GM21423 (cell line): ENCODE results near the gene DEDD2.

Experiments used
- ATAC-seq: cut with Tn5 transposase; IDR thresholded peaks from one replicate; pipeline ENCODE4 v1.9.1; 2021; ENCODE audit warnings: mild to moderate bottlenecking, moderate library complexity; ENCODE audit not compliant: unreplicated experiment

Gene DEDD2

DNA sequence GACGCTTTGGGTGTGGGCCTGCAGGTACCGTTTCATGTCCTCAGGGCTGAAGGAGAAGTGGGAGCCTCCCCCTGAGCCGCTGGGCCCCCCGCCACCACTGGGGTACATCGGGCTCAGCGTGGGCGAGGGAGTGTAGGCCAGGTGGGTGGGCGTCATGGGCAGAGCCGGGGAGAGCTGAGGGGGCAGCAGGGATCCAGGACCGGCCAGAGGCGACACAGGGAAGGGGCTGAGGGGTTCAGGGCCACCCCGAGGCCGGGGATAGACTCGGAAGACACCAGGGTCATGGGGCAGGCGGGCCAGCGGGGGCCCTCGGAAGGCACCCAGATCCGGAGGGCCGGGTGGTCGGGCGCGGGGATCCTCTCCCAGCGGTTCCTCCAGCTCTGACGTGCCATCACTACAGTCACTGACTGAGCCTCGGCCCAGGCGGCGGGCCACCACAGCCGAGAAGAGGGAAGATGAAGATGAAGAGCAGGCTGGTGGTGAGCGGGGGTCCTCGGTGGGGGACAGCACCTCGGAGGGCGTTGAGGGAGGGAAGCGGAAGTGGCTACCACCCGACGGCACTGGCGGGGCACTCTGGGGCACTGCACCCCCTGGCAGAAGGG is 31.8 kb upstream of the DEDD2 start:
- no peak for ATAC-seq

DNA sequence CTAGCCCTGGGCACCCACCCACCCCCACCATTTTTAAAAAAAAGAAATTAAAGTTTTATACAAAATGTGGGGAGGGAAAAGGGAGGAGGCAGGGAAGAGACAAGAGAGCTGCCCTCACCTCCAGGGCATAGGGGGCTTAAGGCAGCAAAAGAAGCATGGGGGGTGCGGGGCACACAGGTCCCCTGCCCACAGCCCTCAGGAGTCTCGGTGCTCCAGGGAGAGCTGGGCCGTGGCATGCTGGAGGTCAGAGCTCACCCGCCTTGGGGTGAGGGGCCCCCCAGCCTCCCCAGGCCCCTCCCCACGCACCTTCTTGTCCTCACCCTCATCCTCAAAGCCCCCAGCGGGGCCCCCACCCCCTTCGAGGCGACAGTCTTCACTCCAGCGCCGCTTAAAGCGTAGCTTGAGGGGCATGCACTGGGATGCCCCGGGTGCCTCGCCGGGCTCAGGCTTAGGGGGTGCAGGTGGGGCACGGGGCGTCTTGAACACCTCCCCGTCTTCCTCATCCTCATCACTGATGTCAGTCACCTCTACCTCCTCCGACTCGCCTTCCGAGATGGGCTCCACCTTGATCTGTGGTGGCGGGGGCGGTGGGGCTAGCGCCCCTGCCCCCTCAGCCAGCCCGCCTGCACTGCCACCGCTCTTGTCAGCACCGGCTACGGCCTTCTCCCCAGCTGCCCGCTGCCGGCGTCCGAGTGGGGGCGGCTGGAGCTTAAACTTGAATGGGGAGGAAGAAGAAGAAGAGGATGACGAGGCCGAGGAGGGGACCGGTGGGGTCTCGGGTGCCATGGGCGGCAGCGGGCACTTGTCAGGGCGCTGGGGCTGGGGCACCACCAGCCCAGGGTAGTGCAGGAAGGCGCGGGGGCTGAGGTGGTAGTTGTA is 31.0 kb upstream of the DEDD2 start:
- no peak for ATAC-seq

DNA sequence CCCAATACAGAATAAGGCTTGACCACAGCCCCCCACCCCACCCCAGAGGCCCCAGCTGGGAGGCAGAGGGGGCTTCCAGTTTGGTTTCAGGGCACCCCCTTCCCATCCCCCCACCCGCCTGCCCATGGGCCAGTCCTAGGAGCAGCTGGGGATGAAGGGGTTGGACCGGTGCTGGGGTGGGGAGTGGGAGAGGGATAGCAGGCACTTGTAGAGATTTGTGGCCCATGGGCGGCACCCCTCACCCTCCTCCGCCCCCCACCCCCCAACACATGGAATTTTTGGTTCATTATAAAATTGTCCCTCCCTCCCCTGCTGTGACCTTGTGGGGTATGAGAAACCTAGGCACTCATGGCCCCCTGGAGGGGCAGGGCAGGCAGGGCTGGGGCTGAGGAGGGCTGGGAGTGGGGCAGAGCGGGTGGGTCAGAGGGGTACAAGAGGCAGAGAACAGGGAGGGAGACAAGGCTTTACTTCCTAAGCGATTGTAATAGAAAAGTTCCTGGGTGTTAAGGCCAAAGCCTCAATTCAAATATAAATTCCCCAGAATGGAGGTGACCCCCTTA is 30.2 kb upstream of the DEDD2 start:
- ATAC-seq = no peak

DNA sequence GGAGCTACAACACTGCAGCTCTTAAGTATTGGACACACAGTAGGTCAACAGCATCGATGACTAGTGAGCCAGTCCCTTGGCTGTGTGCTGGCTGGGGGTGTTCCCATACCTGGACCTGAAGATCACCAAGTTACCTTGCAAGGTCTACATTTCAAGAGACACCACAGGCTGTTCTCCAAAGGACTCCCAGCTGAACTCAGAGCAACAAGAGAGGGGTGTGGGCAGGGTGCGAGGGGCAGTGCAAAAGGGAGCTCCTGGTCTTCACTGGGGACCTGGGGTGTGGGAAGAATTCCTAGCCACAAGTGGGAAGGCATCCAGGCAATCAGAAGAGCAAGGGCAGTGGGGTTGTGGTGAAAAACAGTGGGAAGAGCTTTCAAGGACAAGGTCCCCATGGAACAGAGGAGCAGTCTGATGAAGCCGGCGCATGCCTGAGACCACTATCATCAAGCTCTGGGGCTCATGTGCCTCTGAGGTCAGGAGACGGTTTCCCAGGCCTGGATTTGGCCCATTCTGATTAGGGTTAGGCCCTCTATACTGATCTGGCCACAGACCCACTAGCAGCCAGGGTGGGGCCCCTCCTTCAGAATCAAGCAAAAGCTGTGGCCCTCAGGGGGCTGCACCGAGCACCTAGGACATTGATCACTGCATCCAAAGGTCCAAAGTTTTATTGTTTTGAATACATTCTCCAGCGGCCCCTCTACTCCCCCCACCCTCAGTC is 29.6 kb upstream of the DEDD2 start:
- ATAC-seq = no peak

DNA sequence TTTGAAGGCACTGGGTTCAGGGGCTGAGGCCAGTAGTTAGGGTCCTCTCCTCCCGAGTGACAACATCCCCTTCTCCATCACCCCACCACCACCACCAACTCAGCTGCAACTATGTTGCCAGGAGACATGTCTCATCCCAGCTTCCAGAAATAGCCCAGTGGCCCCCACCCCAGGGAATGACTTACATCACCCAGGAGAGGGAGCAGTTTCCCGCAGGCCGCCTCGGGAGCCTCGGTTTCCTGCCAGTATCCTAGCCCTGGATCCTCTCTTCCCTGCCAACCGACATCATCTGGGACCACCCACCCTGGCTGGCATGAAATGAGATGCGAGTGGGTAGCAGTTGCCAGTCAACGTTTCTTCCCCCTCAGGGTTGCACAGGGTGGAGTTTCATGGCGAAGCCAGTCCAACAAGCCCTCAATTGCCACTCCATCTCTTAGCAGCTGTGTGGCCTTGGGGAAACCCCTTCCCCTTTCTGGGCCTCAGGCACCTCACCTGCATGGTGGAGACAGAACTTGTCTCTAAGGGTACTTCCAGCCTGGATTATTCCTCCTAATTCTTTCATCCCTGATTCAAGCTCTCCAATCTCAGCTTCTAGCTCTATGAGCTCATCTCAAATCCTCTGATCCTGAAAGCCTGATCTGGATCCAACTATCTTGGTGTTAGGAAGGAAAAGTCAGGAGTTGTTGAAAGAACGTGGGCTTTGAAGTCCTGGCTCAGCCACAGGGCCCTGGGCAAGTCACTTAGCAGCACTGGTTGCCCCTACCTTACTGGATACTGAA is 28.9 kb upstream of the DEDD2 start:
- no peak for ATAC-seq

DNA sequence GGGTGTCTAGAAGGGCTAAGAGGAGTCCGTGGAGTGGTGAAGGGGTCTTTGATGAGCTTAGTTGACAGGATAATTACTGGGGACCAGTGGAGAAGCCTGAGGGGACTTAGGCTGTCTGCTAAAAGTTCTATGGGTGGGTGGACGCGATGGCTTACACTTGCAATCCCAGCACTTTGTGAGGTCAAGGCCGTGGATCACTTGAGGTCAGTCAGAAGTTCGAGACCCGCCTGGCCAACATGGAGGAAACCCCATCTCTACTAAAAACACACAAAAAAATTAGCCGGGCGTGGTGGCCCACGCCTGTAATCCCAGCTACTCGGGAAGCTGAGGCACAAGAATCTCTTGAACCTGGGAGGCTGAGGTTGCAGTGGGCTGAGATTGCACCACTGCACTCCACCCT is 27.8 kb upstream of the DEDD2 start:
- no peak for ATAC-seq

DNA sequence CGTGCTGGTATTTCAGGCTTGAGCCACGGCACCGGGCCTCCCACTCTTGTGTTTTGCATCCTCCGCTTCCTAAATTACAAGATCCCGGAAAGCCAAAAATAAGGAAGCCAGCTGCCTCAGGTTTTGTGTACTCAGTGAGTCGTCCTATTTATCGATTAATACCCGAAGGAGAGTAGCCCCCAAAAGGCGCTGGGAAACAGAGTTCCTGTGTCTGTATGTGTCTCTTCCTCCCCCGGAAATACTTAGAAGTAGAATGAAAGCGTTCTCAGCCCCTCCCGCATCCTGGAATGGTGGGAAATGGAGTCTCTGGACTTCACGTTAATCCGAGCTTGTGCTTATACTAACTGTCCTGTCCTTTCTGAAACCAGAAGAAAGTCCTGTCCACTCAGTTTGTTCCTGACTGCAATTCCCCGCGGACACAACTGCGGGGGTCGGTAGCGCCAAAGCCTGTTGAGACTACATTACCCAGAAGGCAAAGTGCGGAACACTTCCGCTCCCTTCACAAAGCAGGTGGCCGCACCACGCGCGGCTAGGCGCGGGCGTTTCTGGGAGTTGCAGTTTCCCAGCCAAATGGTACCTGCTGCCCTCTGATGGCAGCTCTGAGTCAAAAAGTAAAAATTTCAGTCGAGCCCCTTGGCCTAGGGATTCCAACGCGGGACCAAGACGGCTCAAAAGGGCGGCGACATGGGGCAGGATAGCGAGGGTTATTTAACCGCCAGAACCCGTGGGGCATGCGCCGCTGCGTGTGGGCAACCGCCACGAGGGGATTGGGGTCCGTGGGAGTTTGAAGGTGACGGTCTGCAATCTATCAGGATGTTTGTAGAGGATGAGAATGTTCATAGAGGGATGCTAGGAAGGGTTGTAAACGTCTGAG is 27.1 kb upstream of the DEDD2 start:
- peak; percentile 33 for ATAC-seq

DNA sequence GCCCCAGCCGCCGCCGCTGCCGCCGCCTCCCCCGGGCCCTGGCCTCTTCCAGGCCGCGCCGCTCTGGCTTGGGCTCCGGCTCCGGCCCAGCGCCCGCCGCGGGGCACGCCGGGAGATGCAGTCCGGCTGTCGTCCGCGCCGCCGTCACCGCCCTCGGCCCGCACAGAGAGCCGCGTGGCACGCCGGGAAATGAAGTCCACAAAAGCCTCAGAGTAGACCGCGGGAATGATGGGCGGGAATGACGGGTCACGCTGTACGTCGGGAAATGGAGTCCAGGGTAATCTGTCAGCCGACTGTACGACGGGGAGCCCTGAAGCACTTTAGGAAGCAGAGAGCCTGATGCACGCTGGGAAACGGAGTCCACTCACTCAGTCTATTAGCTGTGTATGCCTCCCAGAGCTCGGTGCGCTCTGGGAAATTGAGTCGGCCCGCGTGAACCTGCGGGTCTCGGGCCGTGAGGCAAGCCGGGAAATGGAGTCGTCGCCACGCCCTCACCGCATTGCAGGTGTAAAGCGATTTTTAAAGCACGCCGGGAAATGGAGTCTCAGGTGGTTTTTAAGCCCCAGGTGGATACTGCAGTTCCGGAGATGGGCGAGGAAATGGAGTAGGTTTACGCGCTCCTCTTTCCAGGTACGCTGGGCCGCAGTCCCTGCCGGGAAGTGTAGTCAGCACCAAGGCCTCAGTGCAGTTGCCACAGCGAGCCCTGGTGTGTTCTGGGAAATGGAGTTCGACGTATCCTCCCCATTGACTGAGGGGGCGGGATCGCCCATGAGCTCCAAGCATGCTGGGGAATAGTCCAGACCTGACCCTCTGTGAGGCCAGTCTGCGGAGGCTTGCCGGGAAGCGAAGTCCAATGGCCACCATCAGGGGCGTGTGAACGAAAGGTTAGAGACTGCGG is 25.3 kb upstream of the DEDD2 start, which contains the start of gene GSK3A:
TSS of gene GSK3A (minus strand) at position 91 of the 898 bp plus-strand sequence. CDS start 137 bp downstream, outside the sequence.
- peak; percentile 57 for ATAC-seq

DNA sequence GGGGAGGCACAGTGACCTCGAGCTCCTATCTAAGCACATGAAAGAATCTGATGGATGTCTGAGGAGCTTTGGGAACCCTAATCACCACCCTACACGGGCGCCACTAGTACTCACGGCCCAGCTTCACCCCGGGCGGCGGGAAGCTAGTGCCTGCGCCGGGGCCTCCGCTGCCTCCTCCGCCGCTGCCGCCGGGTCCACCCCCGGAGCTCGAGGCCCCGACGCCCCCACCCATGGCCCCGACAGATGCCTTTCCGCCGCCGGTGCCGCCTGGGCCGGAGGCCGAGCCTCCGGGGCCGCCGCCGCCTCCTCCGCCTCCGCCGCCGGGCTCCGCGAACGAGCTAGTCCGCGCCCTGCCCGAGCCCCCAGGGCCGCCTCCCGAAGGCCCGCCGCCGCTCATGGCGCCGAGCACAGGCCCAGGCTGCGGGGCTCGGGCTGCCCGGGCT is 24.6 kb upstream of the DEDD2 start:
- ATAC-seq = no peak

DNA sequence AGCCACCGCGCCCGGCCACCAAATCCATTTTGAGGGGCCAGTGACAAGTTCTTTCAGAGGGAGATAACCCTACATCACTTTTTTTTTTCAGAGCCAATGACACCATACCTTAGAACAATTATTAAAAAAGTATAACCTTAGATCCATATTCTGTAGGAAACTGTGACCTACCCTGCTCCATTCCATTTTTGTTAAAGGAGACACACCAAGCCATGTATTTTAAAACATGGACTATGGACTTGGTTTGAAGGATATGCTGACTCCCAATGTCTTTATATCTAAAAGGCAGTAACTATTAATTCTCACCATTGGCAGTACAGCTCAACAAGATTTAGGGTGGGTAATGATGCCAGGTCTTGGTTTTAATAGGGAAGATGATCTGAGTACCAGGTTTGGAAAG is 23.8 kb upstream of the DEDD2 start:
- no peak for ATAC-seq

DNA sequence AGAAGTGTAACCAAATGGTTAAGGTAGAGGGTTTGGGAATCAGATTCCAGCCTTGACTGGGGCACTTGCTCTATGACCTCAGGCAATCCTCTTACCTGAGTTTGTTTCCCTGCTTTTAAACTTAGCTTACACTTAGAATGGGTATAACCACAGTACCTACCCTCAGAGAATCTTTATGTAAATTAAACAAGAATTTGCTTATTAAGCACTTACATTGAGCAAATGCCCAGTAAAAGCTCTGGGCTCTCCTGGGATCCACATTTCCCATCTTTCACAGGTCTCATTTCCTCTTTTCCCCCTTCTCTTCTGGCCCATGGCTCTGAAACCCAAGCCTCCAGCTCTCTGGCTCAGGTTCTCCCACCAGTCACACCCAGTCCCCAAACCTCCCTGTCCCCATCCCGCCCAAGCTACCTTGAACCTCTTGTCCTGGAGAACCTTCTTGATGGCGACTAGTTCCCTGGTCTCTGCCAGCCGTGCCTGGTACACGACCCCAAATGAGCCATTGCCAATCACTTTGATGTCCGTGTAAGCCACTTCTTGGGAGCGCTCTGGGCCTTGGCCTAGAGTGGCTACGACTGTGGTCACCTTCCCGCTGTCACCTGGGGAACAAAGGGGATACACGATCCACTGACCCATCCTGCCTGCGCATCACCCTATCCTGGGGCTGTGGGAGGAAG is 22.2 kb upstream of the DEDD2 start:
- ATAC-seq = no peak

DNA sequence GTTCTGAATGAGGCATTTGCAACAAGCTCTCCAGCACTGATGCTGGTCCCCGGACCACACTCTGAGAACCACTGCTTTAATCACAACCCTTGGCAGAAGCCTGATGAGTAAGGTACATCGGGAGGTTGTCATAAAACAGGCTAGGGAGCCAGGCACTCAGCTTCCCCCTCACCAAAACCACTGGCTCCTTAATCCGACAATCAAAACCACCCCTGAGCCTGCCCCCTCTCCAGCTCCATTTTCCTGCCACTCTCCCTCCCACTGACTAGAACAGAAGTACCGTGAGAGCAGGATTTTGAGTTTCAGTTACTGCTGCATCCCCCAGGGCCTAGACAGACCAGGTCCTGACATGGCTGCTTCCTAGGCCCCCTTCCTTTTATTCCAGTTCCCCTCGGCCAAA is 17.7 kb upstream of the DEDD2 start:
- no peak for ATAC-seq

DNA sequence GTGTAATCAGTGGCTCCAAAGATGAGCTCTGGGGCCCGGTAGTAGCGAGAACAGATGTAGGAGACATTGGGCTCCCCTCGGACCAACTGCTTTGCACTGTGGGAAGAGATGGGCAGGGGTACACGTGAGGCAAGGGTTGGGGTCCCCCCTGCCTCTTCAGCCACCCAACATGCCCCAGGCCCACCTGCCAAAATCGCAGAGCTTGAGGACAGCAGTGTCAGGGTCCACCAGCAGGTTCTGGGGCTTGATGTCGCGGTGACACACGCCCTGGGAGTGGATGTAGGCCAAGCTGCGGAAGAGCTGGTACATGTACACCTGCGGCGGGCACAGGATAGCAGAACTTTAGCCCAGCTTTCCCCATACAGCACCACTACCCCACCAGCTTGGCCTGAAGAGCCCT is 16.9 kb upstream of the DEDD2 start:
- no peak for ATAC-seq

DNA sequence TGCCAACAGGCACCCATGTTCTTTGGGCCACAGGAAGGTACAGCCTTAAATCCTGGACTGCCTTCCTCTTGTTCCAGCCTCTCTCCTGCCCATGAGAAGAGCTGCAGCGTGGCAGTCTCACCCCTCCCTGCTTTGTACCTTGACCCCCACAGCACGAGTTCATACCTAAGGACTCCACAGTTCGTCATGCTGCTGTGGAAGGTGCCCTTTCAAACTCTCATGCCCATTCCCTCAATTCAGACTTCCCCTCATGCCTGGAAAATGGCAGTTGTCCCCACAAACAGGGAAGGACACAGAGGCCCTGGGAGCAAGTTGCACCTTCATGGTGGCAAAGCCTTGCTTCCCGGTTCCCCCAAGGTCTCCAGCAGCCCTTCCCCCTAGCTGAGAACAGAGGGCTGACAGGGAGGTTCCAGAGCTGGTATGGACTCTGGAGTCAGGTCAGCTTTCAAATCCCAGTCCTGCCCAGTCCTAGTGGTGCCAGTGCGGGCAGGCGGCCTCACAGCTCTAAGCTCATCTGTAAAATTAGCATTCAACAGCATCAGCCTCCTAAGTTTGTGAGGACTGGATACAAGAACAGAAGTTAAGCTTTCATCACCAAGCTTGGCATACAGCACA is 16.3 kb upstream of the DEDD2 start:
- no peak for ATAC-seq

DNA sequence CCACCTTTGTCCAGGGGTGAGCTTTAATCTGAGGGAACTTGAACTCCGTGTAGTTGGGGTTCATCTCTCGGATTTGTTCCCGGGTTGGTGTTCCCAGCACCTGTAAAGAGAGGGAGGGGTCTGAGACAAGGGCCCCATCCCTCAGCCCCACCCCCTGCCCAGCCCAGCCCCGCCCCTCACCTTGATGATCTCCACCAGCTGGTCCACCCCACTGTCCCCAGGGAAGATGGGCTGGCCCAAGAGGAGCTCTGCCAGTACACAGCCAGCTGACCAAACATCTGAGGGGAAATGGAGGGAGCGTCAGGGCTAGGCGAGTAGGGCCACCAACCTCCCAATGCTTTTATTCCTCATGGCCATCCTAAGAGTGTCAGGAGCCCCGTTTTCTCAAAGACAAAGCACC is 15.6 kb upstream of the DEDD2 start:
- ATAC-seq = no peak

DNA sequence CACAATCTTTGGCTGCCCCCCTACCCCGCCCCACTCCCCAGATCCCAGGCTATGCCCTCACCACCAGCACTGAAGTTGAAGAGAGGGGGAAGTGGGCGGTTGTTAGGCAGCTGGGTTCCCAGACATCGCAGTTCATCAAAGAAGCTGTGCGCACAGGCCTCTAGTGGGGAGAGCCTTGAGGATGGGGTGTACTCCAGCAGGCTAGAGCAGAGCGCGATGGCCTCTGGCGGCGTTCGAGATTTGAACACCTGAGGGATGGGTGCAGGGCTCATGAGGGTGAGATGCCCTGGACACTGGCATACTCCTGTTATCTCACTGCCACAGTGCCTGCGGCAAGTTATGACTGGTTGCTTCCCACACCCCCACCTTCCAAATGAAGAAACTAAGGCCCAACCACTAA is 15.0 kb upstream of the DEDD2 start:
- ATAC-seq = no peak

DNA sequence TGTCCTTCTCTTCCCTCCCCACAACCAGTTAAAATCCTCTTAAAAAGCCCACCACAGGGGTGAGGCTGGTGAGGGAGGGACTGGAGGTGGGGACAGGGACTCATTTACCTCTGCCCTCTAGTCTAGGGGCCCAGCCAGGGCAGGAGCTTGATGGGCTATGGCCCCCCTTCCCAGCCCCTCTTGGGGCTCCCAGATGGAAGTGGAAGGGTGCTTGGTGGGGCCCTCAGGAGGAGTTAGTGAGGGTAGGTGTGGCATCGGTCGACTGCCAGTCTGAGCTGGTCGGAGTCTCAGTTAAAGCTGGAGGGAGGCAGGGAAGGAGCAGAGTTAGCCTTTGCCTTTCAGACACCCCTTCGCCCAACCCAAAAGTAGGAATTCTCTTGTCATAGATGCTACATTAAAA is 13.1 kb upstream of the DEDD2 start:
- no peak for ATAC-seq
